ENCODE measurements around the gene REEP3.
"Not testable (repeated sequence)": the region's sequence is repeated elsewhere in the genome, so short reads cannot be mapped to it uniquely, and the experiment has no call there.

REEP3 gene

DNA sequence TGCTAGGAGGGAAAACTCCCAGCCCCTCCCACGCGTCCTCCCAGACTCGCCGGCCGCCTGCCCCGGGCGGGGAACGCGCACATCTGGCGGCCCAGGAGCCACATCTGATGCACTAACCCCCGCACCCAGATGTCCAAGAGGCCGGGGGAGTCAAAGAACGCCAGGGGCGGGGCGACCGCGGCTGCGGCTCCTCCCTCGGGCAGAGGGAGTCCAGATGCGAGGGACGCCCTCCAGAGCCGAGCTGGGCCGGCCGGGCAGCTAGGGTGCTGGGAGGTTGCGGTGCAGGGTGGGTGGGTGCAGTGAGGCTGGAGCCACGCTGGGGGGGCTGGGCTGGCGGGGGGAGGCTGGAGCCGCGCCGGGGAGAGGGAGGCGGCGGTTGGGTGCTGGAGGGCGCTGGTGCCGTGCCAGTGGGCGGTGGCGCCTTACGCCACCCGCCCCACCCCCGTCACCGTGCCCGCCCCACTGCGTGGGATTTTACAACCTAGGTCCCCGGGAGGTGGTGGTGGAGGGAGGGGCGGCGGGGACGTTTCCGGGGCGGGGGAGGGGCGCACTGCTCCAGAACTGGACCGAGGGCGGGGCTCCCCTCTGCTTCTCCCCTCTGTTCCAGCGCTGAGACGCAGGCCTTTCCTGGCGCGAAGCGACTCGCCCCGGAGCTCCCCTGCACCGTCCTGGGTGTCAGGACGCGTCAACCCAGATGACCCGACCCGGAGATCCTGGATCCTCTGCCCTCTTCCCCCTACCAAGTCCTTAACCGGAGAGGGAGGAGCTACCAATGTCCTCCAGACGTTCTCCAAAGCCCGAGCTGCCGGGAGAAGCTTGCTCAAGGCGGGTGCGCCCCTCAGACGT, 109.1 kb downstream of the REEP3 start:
- peak; percentile 72 for DNase-seq (ENCODE audit: low read depth)

DNA sequence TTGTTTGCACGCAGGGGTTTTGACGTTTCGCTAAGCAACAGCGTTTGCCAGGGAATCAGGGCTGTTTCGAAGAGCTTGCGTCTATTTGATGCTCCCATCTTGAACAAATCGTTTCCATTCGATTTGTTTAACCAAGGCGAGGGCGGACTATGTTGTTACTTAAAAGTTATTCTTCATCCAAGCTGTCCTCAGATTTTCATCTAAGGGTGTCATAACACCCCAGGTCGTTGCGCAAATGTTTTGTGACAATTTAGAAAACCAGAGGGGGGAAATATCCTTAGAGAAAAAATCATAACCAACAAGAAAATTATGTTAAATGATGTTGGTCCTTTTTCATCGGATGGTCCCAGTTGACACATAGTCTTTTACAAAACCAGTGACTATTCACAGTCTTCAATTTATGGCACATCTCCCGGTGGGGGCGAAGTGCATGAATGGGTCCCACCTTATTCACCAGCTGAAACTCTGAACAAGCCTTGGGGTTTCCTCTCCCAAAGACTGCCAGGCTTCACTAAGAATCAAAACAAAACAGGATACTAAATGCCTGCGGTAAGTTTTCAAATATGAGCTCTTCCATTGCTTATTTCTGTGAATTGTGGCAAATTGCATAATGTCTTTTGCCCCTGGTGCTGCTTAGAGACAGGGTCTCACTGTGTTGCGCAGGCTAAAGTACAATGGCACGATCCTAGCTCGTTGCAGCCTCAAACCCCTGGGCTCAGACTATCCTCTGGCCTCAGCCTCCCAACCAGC, 109.9 kb downstream of the REEP3 start:
- no peak for DNase-seq (ENCODE audit: low read depth)

DNA sequence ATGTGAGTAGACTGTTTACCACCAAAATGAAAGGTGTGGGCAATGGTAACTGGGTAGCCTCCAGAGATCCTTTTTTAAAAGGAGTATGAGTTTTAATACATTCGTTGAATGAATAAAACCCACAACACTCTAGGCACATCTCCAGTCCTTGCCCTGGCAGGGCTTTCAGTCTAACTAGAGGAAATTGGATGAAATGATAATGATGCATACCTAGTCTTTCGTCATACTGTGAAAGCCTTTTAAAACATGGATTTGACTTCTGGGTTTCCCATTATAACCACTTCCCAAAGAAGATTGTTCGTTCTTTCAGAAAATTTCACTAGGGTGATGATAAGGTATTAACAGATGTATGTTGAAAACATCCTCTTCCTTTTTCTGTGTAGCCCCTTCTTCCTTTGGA, 110.8 kb downstream of the REEP3 start:
- DNase-seq (ENCODE audit: low read depth) = no peak

DNA sequence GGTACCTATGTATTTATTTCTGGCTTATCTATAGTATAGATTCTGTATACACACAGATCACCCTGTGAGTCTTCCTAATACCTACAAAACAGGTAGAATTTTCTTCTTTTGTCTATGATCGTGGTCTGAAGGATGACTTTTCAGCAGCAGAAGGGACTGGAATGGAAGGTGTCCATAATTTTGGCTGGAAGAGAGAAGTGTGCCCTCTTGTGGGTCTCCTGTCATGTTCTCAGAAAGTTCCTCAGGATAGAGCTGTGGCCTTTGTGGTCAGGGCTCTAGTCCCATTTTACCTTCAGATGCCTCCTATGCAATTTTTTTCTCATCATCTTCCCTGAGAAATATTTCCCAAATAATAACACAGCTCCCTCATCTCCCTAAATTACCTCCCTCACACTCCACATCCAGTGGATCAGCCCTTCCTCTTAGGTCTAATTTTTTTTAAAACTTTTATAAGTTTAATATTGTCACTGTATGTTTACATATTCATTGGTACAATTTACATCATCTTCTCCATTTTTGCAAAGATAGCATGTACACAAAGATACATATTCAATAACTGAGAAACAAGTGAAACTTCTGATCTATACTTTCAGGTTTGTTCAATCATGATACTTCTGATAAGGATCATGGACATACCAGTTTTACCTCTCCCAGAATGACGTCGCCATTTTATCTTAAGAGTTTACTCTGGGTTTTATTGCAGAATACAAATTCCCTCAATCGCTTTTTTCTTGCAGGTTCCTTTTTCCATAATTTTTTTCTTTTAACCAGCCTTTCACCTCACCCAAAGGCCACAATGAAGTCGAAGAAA, 112.7 kb downstream of the REEP3 start:
- DNase-seq (ENCODE audit: low read depth) = no peak

GRCh38 chr10:63634488-63635065, 113.4 kb downstream of the REEP3 start:
- DNase-seq (ENCODE audit: low read depth) = no peak

DNA sequence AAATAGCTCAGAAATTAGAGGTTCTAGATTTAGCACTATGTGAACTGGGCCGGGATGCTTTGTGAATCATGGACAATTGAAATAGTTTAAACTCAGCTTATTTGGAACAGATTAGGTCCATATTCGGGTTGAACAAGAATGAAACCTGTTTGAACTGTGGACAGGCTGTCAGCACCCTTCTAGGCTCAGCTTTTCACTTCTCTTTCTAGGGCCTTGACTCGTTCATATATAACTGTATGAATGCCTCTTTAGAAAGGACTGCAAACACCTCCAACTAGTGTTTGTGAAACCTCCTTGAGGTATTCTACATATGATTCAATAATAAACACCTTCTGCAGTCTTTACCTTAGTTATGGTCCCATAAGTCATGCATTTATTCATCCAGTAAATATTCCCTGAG, 115.6 kb downstream of the REEP3 start:
- no peak for DNase-seq (ENCODE audit: low read depth)

GRCh38 chr10:63637901-63638327, 116.7 kb downstream of the REEP3 start:
- no peak for DNase-seq (ENCODE audit: low read depth)

- no peak for DNase-seq (ENCODE audit: low read depth)
These were observed 120.2 kb downstream of the REEP3 start for GRCh38 chr10:63641366-63641765.

- no peak for DNase-seq (ENCODE audit: low read depth)
These were observed 120.6 kb downstream of the REEP3 start for GRCh38 chr10:63641799-63642198.

GRCh38 chr10:63642808-63643207, 121.6 kb downstream of the REEP3 start:
- DNase-seq (ENCODE audit: low read depth) = no peak

GRCh38 chr10:63644418-63645142, 123.4 kb downstream of the REEP3 start:
- DNase-seq (ENCODE audit: low read depth) = no peak

- DNase-seq (ENCODE audit: low read depth) = no peak
These were observed 124.0 kb downstream of the REEP3 start for GRCh38 chr10:63645195-63645594.

GRCh38 chr10:63646491-63646890, 125.3 kb downstream of the REEP3 start:
- no peak for DNase-seq (ENCODE audit: low read depth)

- no peak for DNase-seq (ENCODE audit: low read depth)
These were observed 130.7 kb downstream of the REEP3 start for GRCh38 chr10:63651864-63652263.

DNA sequence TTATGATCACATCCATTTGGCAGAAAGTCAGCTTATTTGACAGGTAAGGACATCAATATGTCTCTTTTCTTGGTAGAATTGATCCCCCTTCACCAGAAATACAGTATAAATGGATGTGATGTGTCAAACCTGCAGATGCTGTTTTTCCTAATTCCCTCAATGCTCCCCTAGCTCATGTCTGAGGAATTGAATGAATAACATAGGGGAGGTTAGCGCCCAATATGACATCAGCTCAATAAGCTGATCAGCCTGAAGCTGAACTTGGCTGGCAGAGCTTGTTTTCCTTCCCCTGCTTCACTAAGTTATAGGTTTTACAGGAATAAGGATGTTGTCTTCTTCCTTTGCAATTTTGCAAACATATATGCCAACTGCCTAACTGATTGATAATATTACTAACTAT, 132.5 kb downstream of the REEP3 start:
- no peak for DNase-seq (ENCODE audit: low read depth)

GRCh38 chr10:63657761-63658160, 136.6 kb downstream of the REEP3 start:
- no peak for DNase-seq (ENCODE audit: low read depth)

GRCh38 chr10:63660941-63661340, 139.7 kb downstream of the REEP3 start:
- DNase-seq (ENCODE audit: low read depth) = not testable (repeated sequence)

DNA sequence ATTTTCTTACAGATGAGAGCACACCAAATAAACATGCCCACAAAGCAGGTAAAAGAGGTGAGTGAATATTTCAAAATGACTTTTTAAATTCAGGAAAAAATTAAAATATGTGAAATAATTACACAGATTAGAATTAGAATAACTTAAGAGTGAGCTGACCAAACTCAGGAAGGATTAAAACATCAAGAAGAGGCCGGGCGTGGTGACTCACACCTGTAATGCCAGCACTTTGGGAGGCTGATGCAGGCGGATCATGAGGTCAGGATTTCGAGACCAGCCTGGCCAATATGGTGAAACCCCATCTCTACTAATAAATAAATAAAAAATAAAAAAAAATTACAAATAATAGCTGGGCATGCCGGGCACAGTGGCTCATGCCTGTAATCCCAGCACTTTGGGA, 140.1 kb downstream of the REEP3 start:
- DNase-seq (ENCODE audit: low read depth) = no peak

DNA sequence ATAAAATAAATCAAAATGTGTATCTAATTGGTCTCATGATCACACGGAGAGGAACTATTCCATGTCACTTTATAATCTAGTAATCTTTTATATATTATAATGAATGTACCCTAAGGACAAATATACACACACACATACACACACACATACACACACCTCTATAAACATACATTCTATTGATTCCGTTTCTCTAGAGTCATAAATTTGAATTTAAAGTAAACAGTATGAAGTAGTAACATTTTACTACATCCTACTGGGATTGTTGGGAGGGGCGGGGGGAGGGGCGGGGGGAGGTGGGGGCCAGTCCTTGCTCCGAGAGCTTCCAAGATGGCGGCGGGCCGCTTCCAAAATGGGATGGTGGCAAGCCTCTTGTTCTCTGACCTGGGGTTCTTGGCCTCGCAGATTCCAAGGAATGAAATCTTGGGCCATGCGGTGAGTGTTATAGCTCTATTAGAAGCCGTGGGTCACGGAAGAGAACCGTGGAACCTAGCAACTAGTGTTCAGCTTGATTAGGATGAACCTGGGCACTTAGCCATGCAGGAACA, 143.2 kb downstream of the REEP3 start:
- no peak for DNase-seq (ENCODE audit: low read depth)

DNA sequence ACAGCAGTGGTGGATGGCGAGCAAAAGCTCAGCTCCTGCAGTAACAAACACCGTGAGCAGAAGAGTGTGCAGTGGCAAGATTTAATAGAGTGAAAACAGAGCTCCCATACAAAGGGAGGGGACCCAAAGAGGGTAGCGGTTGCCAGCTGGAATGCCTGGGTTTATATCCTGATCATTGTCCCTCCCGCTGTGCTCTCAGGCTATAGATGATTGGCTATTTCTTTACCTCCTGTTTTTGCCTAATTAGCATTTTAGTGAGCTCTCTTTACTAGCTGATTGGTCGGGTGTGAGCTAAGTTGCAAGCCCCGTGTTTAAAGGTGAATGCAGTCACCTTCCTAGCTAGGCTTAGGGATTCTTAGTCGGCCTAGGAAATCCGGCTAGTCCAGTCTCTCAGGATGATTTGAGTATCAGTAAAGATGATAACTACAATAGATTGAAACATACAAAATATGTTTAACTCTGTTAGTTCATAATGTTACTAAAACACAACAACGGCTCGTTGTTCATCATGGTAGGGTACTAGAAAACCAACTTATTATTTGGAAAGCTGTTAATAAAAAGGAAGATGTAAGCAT, 143.9 kb downstream of the REEP3 start:
- not testable (repeated sequence) for DNase-seq (ENCODE audit: low read depth)

- no peak for DNase-seq (ENCODE audit: low read depth)
These were observed 144.5 kb downstream of the REEP3 start for GRCh38 chr10:63665670-63666134.
